Tibial artery (tissue), 4 donors: ENCODE data around the gene IQCH.

Source experiments
- DNase-seq, 2 donors: peaks; one replicate each; pipeline ENCODE4 v3.0.0-alpha.2; 2019
- H3K27ac ChIP-seq, 2 donors: fragments of 200-600 bp; sonication (generic) in 1 of 2; 1 replicate in 1 of 2; 2 replicates in 1 of 2; pipeline ENCODE4 v1.5.1; 2018 to 2019; ENCODE audit warnings: mild to moderate bottlenecking in 1 of 2
- H3K27me3 ChIP-seq, 2 donors: fragments of 200-600 bp; sonication (generic) in 1 of 2; one replicate each; pipeline versions ENCODE4 v1.5.1 to v1.6.0; 2016 to 2019
- H3K36me3 ChIP-seq, 3 donors: fragments of 200-600 bp; sonication (generic) in 2 of 3; one replicate each; pipeline ENCODE4 v1.5.1; 2016 to 2019; ENCODE audit warnings: mild to moderate bottlenecking in 2 of 3
- H3K4me1 ChIP-seq, 4 donors: fragments of 200-600 bp; sonication (generic) in 2 of 4; 1 replicate in 3 of 4; 2 replicates in 1 of 4; pipeline ENCODE4 v1.5.1; 2016 to 2019
- H3K4me3 ChIP-seq, 2 donors: fragments of 200-600 bp; sonication (generic) in 1 of 2; 1 replicate in 1 of 2; 2 replicates in 1 of 2; pipeline ENCODE4 v1.5.1; 2018 to 2019; ENCODE audit warnings: mild to moderate bottlenecking in 2 of 2
- H3K9me3 ChIP-seq, 3 donors: fragments of 200-600 bp; sonication (generic) in 1 of 3; one replicate each; pipeline ENCODE4 v1.5.1; 2016 to 2019
- CTCF ChIP-seq, 2 experiments: fragments of 200-600 bp in 1 of 2; fragments of 450-650 bp in 1 of 2; IDR thresholded peaks; one replicate each; pipeline ENCODE4 v1.5.1; 2017 to 2019; ENCODE audit warnings: antibody characterized with exemption in 2 of 2, mild to moderate bottlenecking in 1 of 2, moderate library complexity in 1 of 2
- intact Hi-C: fragments of 100-400 bp; cut with DNase I; formaldehyde crosslinking; loops from one replicate; pipeline ENCODE4 v1.15.0; 2023; ENCODE audit warnings: low total_unique reads

IQCH gene

GRCh38 chr15:67215102-67215501 is 39.5 kb upstream of the IQCH start:
- Histone ChIP-seq H3K9me3 (no peaks in the 10 kb centered on the region), H3K27me3 (no peaks in the 10 kb centered on the region), H3K4me3 (no peak overlapping the region), H3K36me3 (no peaks in the 10 kb centered on the region), H3K27ac (no peak overlapping the region), H3K4me1 (no peaks in the 10 kb centered on the region)
- no peak for DNase-seq
- no peak for TF ChIP-seq CTCF (IDR thresholded peaks at IDR 0.05)
- intact Hi-C loops: no loop called here

GRCh38 chr15:67216859-67217258 is 37.7 kb upstream of the IQCH start:
- no peaks in the 10 kb centered on the region for H3K36me3 ChIP-seq
- no peak overlapping the region for H3K27ac ChIP-seq
- no peak overlapping the region for H3K4me3 ChIP-seq
- H3K9me3 ChIP-seq: no peaks in the 10 kb centered on the region
- no peaks in the 10 kb centered on the region for H3K4me1 ChIP-seq
- no peak for DNase-seq
- no peak for TF ChIP-seq CTCF (IDR thresholded peaks at IDR 0.05)
- no peaks in the 10 kb centered on the region for H3K27me3 ChIP-seq
- intact Hi-C loops: no loop called here

- no peak for TF ChIP-seq CTCF (IDR thresholded peaks at IDR 0.05)
Measured at GRCh38 chr15:67218428-67218827, 36.2 kb upstream of the IQCH start.

GRCh38 chr15:67219288-67219687 is 35.3 kb upstream of the IQCH start:
- DNase-seq: no peak
- intact Hi-C loops: no loop called here
- no peak for TF ChIP-seq CTCF (IDR thresholded peaks at IDR 0.05)
- H3K4me1 ChIP-seq: no peaks in the 10 kb centered on the region
- no peak overlapping the region for H3K27ac ChIP-seq
- no peaks in the 10 kb centered on the region for H3K27me3 ChIP-seq
- no peaks in the 10 kb centered on the region for H3K36me3 ChIP-seq
- no peak overlapping the region for H3K4me3 ChIP-seq
- H3K9me3 ChIP-seq: no peaks in the 10 kb centered on the region

More at GRCh38 chr15:67218428-67218827, 36.2 kb upstream of the IQCH start:
- DNase-seq: no peak
- H3K4me3 ChIP-seq: no peak overlapping the region
- no peaks in the 10 kb centered on the region for H3K27me3 ChIP-seq
- H3K4me1 ChIP-seq: no peaks in the 10 kb centered on the region
- no peaks in the 10 kb centered on the region for H3K9me3 ChIP-seq
- H3K36me3 ChIP-seq: no peaks in the 10 kb centered on the region
- intact Hi-C loops: no loop called here
- H3K27ac ChIP-seq: no peak overlapping the region

DNA sequence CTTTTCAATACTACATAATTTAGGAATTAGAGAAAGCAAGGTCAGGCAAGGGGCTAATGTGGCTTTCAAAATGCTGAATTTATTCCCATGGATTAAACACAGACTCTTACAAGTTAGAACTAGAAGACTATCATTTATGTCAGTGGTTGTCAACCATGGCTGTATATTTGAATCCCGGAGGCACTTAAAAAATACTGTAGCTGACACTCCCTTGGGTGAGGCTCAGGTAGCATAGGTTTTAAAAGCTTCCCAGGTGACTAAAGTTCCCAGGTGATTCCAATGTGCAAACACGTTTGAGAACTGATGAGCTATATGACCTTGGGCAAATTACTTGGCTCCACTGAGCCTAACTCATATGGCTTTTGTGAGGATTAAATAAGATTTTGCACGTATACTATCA is 29.7 kb upstream of the IQCH start:
- no peak for DNase-seq
- intact Hi-C loops: no loop called here
- peaks cover 2 to 15% (median 5%) of the 10 kb centered on the region in 3 donors for H3K36me3 ChIP-seq
- no peaks in the 10 kb centered on the region for H3K9me3 ChIP-seq
- H3K27me3 ChIP-seq: no peaks in the 10 kb centered on the region
- TF ChIP-seq CTCF (IDR thresholded peaks at IDR 0.05): no peak
- no peak overlapping the region for H3K4me3 ChIP-seq
- H3K4me1 ChIP-seq: no peaks in the 10 kb centered on the region
- H3K27ac ChIP-seq: no peak overlapping the region

GRCh38 chr15:67225336-67225735 is 29.2 kb upstream of the IQCH start:
- Histone ChIP-seq H3K4me3 (no peak overlapping the region), H3K36me3 (peaks cover 7 to 19% (median 9%) of the 10 kb centered on the region in 3 donors), H3K27ac (no peak overlapping the region), H3K27me3 (no peaks in the 10 kb centered on the region), H3K9me3 (no peaks in the 10 kb centered on the region), H3K4me1 (no peaks in the 10 kb centered on the region)
- TF ChIP-seq CTCF (IDR thresholded peaks at IDR 0.05): no peak
- no peak for DNase-seq
- intact Hi-C loops: no loop called here
